ENCODE measurements around the gene ZNF487.

Gene ZNF487

GRCh38 chr10:43402176-43402575 is 34.7 kb upstream of the ZNF487 start:
- H3K4me3 ChIP-seq (ENCODE audit: low read depth, low read length), result no peak overlapping the region
- H3K27ac ChIP-seq, result no peak overlapping the region
- in situ Hi-C loops (cut with HindIII; ENCODE audit: low pct_ligation_motif_present, low sequenced_read_pairs), result no loop called here
- H3K27me3 ChIP-seq (replicated peaks), result no peaks in the 10 kb centered on the region
- no peak for TF ChIP-seq CTCF (IDR thresholded peaks at IDR 0.05; ENCODE audit: low read depth, low read length, missing control alignments)
- peaks cover 3% of the 10 kb centered on the region for H3K36me3 ChIP-seq (replicated peaks)
- no peak for DNase-seq

GRCh38 chr10:43402880-43403452 is 33.9 kb upstream of the ZNF487 start:
- Histone ChIP-seq H3K27ac (no peak overlapping the region), H3K36me3 (replicated peaks) (peaks cover 3% of the 10 kb centered on the region), H3K27me3 (replicated peaks) (no peaks in the 10 kb centered on the region), H3K4me3 (ENCODE audit: low read depth, low read length) (no peak overlapping the region)
- TF ChIP-seq CTCF (IDR thresholded peaks at IDR 0.05; ENCODE audit: low read depth, low read length, missing control alignments), result no peak
- DNase-seq, result no peak
- in situ Hi-C loops (cut with HindIII; ENCODE audit: low pct_ligation_motif_present, low sequenced_read_pairs), result no loop called here

GRCh38 chr10:43403911-43404703 is 32.8 kb upstream of the ZNF487 start:
- H3K27me3 ChIP-seq (replicated peaks), result no peaks in the 10 kb centered on the region
- no peak overlapping the region for H3K27ac ChIP-seq
- DNase-seq, result no peak
- no peak overlapping the region for H3K4me3 ChIP-seq (ENCODE audit: low read depth, low read length)
- H3K36me3 ChIP-seq (replicated peaks), result peaks cover 2% of the 10 kb centered on the region
- in situ Hi-C loops (cut with HindIII; ENCODE audit: low pct_ligation_motif_present, low sequenced_read_pairs), result no loop called here
- no peak for TF ChIP-seq CTCF (IDR thresholded peaks at IDR 0.05; ENCODE audit: low read depth, low read length, missing control alignments)

- DNase-seq, result no peak
- Histone ChIP-seq H3K27me3 (replicated peaks) (no peaks in the 10 kb centered on the region), H3K27ac (no peak overlapping the region), H3K4me3 (ENCODE audit: low read depth, low read length) (no peak overlapping the region), H3K36me3 (replicated peaks) (peaks cover 2% of the 10 kb centered on the region)
- no peak for TF ChIP-seq CTCF (IDR thresholded peaks at IDR 0.05; ENCODE audit: low read depth, low read length, missing control alignments)
- in situ Hi-C loops (cut with HindIII; ENCODE audit: low pct_ligation_motif_present, low sequenced_read_pairs), result no loop called here
These were observed 32.2 kb upstream of the ZNF487 start for GRCh38 chr10:43404704-43405084.

- peak overlapping the region; percentile 96 for H3K27ac ChIP-seq
- H3K36me3 ChIP-seq (replicated peaks), result peaks cover 2% of the 10 kb centered on the region
- TF ChIP-seq CTCF (IDR thresholded peaks at IDR 0.05; ENCODE audit: low read depth, low read length, missing control alignments), result no peak
- in situ Hi-C loops (cut with HindIII; ENCODE audit: low pct_ligation_motif_present, low sequenced_read_pairs), result no loop called here
- no peaks in the 10 kb centered on the region for H3K27me3 ChIP-seq (replicated peaks)
- DNase-seq, result peak; percentile 40
- peak overlapping the region; percentile 79 for H3K4me3 ChIP-seq (ENCODE audit: low read depth, low read length)
These were observed 29.7 kb upstream of the ZNF487 start for GRCh38 chr10:43407148-43407575.

All from brain microvascular endothelial cell (primary cell).